Thyroid gland (tissue), 4 donors: Measurements from ENCODE around the gene VHLL.

ENCODE experiments used
- POLR2A ChIP-seq, 2 donors: fragments of 450-650 bp; IDR thresholded peaks; one replicate each; pipeline ENCODE4 v1.6.1; 2017; ENCODE audit warnings: antibody characterized with exemption in 2 of 2, mild to moderate bottlenecking in 2 of 2, moderate library complexity in 1 of 2
- TF ChIP-seq, protein P1 (sequence below), 6 experiments: fragments of 200-600 bp in 3 of 6; fragments of 450-650 bp in 3 of 6; sonication (generic) in 3 of 6; IDR thresholded peaks; one replicate each; pipeline ENCODE4 v1.5.1; 2016 to 2019; ENCODE audit warnings: antibody characterized with exemption in 6 of 6, mild to moderate bottlenecking in 2 of 6, inconsistent platforms in 1 of 6, moderate library complexity in 1 of 6

DNA sequence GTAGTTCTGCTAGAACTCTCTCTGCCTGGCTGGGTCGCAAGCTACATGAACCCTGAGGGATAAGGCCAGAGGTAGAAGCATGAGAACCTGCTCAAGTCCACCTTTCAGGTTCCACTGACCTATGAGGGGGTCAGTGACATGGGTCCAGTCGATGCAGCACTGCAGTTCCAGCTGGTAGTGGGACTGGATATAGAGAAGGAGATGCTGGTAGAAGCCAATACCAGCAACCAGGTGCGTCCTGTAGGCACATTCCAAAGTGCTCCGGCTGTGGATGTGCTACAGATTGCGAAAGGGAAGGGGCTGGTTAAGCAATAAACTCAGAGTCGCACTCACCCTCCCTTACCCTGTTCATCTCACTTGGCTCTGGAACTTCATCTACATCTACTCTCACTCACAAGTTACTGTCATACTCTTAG is 22.1 kb downstream of the VHLL start:
- TF ChIP-seq, protein P1, sequence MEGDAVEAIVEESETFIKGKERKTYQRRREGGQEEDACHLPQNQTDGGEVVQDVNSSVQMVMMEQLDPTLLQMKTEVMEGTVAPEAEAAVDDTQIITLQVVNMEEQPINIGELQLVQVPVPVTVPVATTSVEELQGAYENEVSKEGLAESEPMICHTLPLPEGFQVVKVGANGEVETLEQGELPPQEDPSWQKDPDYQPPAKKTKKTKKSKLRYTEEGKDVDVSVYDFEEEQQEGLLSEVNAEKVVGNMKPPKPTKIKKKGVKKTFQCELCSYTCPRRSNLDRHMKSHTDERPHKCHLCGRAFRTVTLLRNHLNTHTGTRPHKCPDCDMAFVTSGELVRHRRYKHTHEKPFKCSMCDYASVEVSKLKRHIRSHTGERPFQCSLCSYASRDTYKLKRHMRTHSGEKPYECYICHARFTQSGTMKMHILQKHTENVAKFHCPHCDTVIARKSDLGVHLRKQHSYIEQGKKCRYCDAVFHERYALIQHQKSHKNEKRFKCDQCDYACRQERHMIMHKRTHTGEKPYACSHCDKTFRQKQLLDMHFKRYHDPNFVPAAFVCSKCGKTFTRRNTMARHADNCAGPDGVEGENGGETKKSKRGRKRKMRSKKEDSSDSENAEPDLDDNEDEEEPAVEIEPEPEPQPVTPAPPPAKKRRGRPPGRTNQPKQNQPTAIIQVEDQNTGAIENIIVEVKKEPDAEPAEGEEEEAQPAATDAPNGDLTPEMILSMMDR (IDR thresholded peaks at IDR 0.05): no peak
- TF ChIP-seq POLR2A (IDR thresholded peaks at IDR 0.05): no peak
